ENCODE data around the gene NFIA.
"Not testable (repeated sequence)": the region's sequence is repeated elsewhere in the genome, so short reads cannot be mapped to it uniquely, and the experiment has no call there.

NFIA gene

GRCh38 chr1:61447106-61447967 lies 365.0 kb downstream of the NFIA start:
- DNase-seq, result no peak

- DNase-seq, result no peak
These were observed 365.6 kb downstream of the NFIA start for GRCh38 chr1:61447968-61448430.

GRCh38 chr1:61448914-61449313 lies 366.6 kb downstream of the NFIA start:
- DNase-seq, result no peak

DNA sequence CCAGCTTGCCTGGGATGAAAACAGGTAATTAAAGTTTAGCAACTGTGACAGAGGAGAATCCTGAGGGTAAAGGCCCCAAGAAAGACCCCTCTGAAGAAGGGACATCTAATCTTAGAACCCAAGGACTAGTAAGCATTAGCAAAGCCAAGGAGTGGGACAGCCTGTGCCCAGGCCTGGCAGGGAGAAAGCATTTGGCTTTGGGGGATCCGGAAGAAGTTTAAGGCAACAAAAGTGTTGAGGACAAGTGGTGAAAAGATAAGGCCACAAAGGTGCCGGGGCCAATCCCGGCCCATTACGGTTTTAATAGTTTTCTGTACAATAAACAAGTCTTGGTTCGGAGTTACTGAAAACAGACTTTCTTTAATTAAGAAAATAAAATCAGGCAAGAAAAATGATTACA lies 367.0 kb downstream of the NFIA start:
- no peak for DNase-seq

DNA sequence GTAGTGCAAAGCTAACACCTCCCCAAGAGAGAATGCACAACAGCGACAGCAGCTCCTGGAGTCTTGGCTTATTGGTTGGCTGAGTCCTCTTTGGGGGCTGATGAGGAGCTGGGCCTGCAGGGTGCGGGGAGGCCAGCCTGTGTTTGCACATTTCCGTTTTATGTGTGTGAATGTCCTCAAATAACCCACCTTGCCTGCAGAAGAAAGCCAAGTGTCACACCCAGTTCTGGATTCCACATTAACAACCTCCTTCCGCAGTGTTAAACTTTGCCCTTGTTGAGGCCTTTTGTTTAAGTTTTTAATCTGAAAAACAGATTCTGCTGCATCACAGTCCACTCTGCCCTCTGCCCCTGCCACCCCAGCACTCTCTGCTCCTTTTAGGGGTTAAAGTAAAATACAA lies 368.1 kb downstream of the NFIA start:
- DNase-seq, result no peak

- DNase-seq, result no peak
These were observed 368.7 kb downstream of the NFIA start for GRCh38 chr1:61450872-61451571.

- no peak for DNase-seq
These were observed 369.2 kb downstream of the NFIA start for GRCh38 chr1:61451572-61451968.

DNA sequence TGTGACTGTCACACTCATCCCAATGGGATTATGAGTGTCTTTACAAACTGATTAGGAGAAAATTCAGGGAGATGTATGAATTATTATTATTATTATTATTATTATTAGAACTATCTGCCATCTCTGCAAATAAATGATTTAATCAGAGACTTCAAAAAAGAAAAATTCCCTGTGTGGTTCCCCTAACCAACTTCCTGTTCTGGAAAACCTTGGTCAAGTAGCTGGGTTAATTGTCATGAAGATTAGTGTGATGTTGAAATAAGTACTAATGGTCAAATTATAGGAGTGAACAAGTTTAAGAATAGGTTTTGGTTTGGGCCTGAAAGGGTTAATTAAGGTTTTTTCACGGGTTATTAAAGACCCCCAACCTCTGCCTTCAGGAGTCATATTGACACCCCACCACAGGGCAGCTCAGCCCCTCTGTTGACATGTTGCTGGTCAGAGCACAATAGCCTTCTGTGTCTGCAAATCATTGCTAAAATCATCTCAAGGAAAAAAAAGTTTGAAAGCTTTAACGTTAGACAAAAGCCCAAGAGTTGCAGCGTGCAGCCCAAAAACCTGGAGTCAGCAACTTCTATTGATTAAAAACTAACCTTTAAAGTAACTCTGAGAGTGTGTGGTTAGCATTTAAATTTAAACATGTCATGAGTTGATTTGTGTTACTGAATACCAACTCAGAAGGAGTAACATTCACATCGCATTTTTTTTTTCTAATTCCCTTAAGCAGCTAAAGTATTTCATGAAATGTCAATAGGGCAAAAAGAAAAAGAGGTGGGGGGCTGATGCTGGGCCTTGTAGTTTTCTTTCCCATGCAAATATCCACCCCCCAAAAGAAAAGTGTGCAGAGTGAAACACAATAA lies 370.0 kb downstream of the NFIA start:
- DNase-seq, result no peak

- peak; percentile 74 for DNase-seq
These were observed 371.0 kb downstream of the NFIA start for GRCh38 chr1:61453111-61453961.

GRCh38 chr1:61455400-61455799 lies 373.0 kb downstream of the NFIA start:
- no peak for DNase-seq

- DNase-seq, result no peak
These were observed 375.2 kb downstream of the NFIA start for GRCh38 chr1:61457526-61458040.

GRCh38 chr1:61459345-61459744 lies 377.0 kb downstream of the NFIA start:
- no peak for DNase-seq

- DNase-seq, result no peak
These were observed 377.8 kb downstream of the NFIA start for GRCh38 chr1:61460191-61460590.

GRCh38 chr1:61461406-61462384 lies 379.3 kb downstream of the NFIA start:
- DNase-seq, result no peak

DNA sequence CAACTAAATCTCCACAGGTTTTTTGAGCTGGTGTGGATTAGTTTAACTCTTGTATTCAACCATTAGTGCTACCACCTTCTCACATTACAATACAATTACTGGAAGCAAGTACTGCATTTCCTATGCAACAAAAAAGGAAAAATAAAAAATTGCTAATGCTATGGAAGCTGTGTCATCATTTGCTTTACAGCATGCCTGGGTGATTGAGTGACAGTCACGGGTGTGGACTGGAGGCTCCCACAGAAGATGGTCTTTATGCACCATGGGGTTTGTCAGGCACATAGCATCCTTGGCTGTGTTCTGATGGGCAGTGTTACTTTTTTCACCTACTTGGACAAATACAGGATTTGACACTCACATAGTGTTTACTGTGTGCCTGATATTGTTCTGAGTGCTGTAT lies 380.3 kb downstream of the NFIA start:
- no peak for DNase-seq

DNA sequence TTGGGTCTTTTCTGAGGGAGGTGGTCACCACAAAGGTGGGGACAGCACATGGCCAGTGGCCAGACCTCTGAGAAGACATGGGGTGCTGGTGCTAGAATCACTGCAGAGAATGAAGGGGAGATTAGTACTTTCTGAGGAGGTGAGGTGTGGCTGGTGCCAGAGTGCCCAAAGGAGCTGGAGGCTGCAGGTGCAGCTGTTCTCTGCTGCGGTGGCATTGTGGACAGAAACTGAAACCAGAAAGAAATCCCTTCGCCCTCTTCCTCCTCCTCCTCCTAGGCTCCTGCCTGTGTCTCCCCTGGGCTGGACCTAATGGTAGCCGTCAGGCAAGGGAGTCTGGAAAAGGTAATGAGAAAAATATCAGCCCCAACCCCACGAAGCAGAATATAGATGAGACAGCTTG lies 380.9 kb downstream of the NFIA start:
- no peak for DNase-seq

- DNase-seq, result not testable (repeated sequence)
These were observed 385.5 kb downstream of the NFIA start for GRCh38 chr1:61467836-61468235.

DNA sequence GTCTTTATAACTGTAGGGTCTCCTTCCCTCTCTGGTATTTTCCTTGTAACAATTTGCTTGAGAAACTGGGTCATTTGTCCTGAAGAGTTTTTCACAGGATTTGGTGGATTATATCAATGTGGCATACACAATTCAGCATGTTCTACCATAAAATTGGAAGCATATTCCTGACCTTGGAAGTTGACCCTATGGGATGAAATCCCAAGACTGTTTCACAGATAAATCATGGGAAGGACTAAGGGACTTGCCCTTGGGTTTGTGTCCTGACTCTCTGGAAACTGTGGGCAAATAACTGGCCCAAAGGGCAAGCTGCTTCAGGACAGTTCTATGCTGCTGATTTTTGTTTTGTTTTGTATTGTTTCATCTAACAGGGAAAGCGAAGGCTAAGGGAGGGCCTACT lies 387.0 kb downstream of the NFIA start:
- no peak for DNase-seq

DNA sequence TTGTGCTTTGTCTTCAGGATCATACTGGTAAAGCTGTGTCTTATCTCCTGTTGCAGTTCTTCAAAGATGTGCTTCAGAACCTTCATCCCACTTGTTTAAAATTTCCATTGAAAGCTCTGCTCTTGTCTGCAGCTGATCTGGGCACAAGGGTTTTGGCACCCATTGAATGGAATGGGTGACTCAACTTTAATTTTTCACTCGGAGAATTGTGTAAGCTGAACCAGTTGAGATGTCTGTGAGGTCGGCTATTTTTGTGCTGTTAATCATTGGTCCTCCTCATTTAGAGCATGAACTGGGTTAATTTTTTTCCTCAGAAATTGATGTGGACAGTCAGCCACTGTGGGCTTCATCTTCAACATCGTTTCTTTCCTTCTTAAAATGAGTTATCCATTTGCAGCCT lies 390.5 kb downstream of the NFIA start:
- DNase-seq, result no peak

DNA sequence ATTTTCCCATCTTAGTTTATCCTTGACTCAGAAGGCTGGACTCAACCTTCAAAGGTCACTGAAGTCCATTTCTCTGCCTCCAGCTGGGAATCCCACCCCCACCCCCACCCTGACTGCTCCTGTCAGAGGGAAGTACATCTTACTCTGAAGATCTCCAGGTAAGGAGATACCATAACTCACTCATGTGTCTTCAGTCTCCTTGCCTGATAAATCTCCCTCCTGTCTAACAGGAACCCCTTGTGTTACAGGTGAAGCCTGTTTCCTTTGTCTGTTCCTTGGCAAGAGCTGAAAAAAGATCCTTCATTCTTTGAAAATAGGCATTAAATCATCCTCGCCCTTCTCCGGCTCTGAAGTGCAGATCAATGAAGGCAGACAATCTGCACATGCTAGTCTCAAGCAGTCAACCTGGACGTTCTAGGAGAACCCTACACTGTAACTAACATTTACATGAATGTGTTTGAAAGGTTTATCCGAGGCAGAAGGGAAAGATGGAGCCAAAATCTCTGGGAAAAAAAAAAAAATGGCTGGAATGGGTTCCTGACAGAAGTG lies 392.0 kb downstream of the NFIA start:
- DNase-seq, result no peak

GRCh38 chr1:61474963-61475362 lies 392.6 kb downstream of the NFIA start:
- DNase-seq, result no peak

Data from stimulated activated CD4-positive, alpha-beta T cell treated with anti-CD3 and anti-CD28 coated beads, Interleukin-4, amount 100 ng/mL, for 24 hours (primary cell).